Measurements from ENCODE around the gene TMEM259. TPM values are rescaled to one million over a fixed set of nuclear protein-coding genes. Genes with fewer than 3 reads are reported as not detected.

The TMEM259 gene
- total and polyA plus RNA-seq, 9 of the 15 experiments (the other 6 are each of a cell fraction or from before 2014, with no cell fraction given): 0.52 to 231 (median 63.6) TPM

- peaks cover 9 to 90% of the 10 kb centered on the region in 2 experiments for H3K4me1 ChIP-seq (replicated peaks in 1 of 2; ENCODE audit: control insufficient read depth in 2 of 2, insufficient read depth in 2 of 2, low read length in 2 of 2)
- H2AFZ ChIP-seq (ENCODE audit: low read depth, low read length): peak within 1 kb of the TSS; percentile 41; the same call in 1 of the 2 replicates
- H3K79me2 ChIP-seq (ENCODE audit: control insufficient read depth, insufficient read depth, low read length): no peaks in the 10 kb centered on the region
- no peak for TF ChIP-seq CBFB (CRISPR knock-in tag; IDR thresholded peaks at IDR 0.05)
- TF ChIP-seq L3MBTL2 (IDR thresholded peaks at IDR 0.05): peak; percentile 67
- peak; percentile 95 for TF ChIP-seq ZBTB7A (IDR thresholded peaks at IDR 0.05; ENCODE audit: borderline replicate concordance, control insufficient read depth, low read depth, low read length)
- peak; percentile 61 for TF ChIP-seq CXXC5 (CRISPR knock-in tag; IDR thresholded peaks at IDR 0.05)
- peak; percentile 39 for TF ChIP-seq RBFOX2 (IDR thresholded peaks at IDR 0.05; ENCODE audit: low read depth, low read length)
- 0 out of 2 replicates have a peak, but pooled peaks have one; percentile 67 for TF ChIP-seq FOXP1 (CRISPR knock-in tag; IDR thresholded peaks at IDR 0.05)
- no peak for TF ChIP-seq TAF15 (IDR thresholded peaks at IDR 0.05; ENCODE audit: low read depth, low read length)
- peak; percentile 55 for TF ChIP-seq ESRRA (IDR thresholded peaks at IDR 0.05; ENCODE audit: borderline replicate concordance, low read depth)
- TF ChIP-seq SIN3A (IDR thresholded peaks at IDR 0.05; ENCODE audit: borderline replicate concordance in 2 of 2, control insufficient read depth in 1 of 2, low read depth in 2 of 2, low read length in 2 of 2): peak in 1 of 2 experiments; percentile 66; a peak in 2 of 4 replicates
- 0 out of 2 replicates have a peak, but pooled peaks have one; percentile 6 for TF ChIP-seq CBX1 (IDR thresholded peaks at IDR 0.05; ENCODE audit: low read depth)
- peak; percentile 24; the same call in 1 of the 2 replicates for TF ChIP-seq EGR1 (conservative IDR thresholded peaks at IDR 0.05)
- TF ChIP-seq SREBF1 (IDR thresholded peaks at IDR 0.05; ENCODE audit: borderline replicate concordance, low read depth, low read length): no peak
- peak; percentile 41 for TF ChIP-seq FIP1L1 (IDR thresholded peaks at IDR 0.05; ENCODE audit: low read depth, low read length, poor library complexity, severe bottlenecking)
- TF ChIP-seq ZFPM2 (CRISPR knock-in tag; IDR thresholded peaks at IDR 0.05): no peak
- TF ChIP-seq E2F6 (IDR thresholded peaks at IDR 0.05; ENCODE audit: borderline replicate concordance in 1 of 2, extremely low read depth in 1 of 2, insufficient read depth in 1 of 2, insufficient read length in 1 of 2, low read depth in 1 of 2, low read length in 1 of 2, poor library complexity in 1 of 2, severe bottlenecking in 1 of 2): peak in 1 of 2 experiments; percentile 74
- peak; percentile 84 for TF ChIP-seq USF2 (CRISPR knock-in tag; IDR thresholded peaks at IDR 0.05)
- TF ChIP-seq MCM5 (IDR thresholded peaks at IDR 0.05; ENCODE audit: low read depth): no peak
- peak; percentile 85 for TF ChIP-seq SAFB (IDR thresholded peaks at IDR 0.05; ENCODE audit: borderline replicate concordance, low read depth, low read length)
Measured at GRCh38 chr19:1066748-1067340, 45.9 kb upstream of the TMEM259 start, which contains the start of gene ARHGAP45. Gene ARHGAP45 (plus strand): TSS chr19:1067167. CDS start chr19:1067406, 239 bp downstream.

More at GRCh38 chr19:1066748-1067340, 45.9 kb upstream of the TMEM259 start, which contains the start of gene ARHGAP45:
- intact Hi-C loops (cut with micrococcal nuclease): no loop called here
- H3K4me2 ChIP-seq (ENCODE audit: insufficient read depth, low read length): peak within 1 kb of the TSS; percentile 72
- H3K36me3 ChIP-seq (ENCODE audit: control insufficient read depth, insufficient read depth, low read length): peaks cover 11% of the 10 kb centered on the region; the same call in 2 of the 3 replicates
- peak within 1 kb of the TSS; percentile 16 to 90; a peak in 3 of 4 replicates for H3K9ac ChIP-seq (ENCODE audit: insufficient read depth in 1 of 2, low read depth in 2 of 2, low read length in 2 of 2)
- H3K4me3 ChIP-seq: peak within 1 kb of the TSS; percentile 40
- ATAC-seq (peak; percentile 45), FAIRE-seq (no peak), DNase-seq (ENCODE audit: extremely low read depth in 1 of 4, low spot score in 3 of 4) (peak; percentile 59 to 83 (median 78))
- CTCF ChIA-PET (ENCODE audit: low intra/inter-chr PET ratio): no interaction called here
- no TSS peak for BruUV-seq (replicated peaks)
- in situ Hi-C loops (cut with MboI): no loop called here
- POLR2A ChIA-PET: interaction anchor here (0.6 to 1.9 kb wide), 10 partner anchors 9 to 202 kb away, joined by 3 to 6 read pairs (median 4); partner anchors contain the start of genes ABCA7, CIRBP and RNU6-2
- WGBS (ENCODE audit: insufficient coverage, low coverage, missing lambda C conversion rate): 24% methylated on average over 17 of the region's 61 CpGs
- H3K27ac ChIP-seq (ENCODE audit: extremely low read depth, low read depth, low read length): no peak within 1 kb of the TSS
- H4K20me1 ChIP-seq (replicated peaks; ENCODE audit: control insufficient read depth, insufficient read depth, low read length): no peaks in the 10 kb centered on the region
- no peaks in the 10 kb centered on the region for H3K27me3 ChIP-seq (ENCODE audit: control insufficient read depth in 2 of 2, insufficient read depth in 2 of 2, low read length in 2 of 2)
- no peaks in the 10 kb centered on the region for H3K9me3 ChIP-seq (replicated peaks; ENCODE audit: control insufficient read depth, insufficient read depth, low read depth, low read length)
- no peaks in the 10 kb centered on the region for H3K9me1 ChIP-seq (ENCODE audit: control insufficient read depth, insufficient read depth, low read length)
